Mammary epithelial cell (primary cell): ENCODE measurements around the gene ST6GALNAC3.

Source experiments
- EZH2 ChIP-seq: IDR thresholded peaks from 2 replicates; pipeline ENCODE4 v1.6.1; 2012; ENCODE audit warnings: low read length, inconsistent platforms, borderline replicate concordance
- TF ChIP-seq, protein P1 (sequence below), 2 donors: IDR thresholded peaks in 1 of 2; conservative IDR thresholded peaks in 1 of 2; 2 replicates each; pipeline ENCODE4 v1.5.1; 2011 to 2012; ENCODE audit warnings: inconsistent platforms in 2 of 2, low read length in 2 of 2, mild to moderate bottlenecking in 2 of 2, control low read depth in 1 of 2, low read depth in 1 of 2; ENCODE audit not compliant: insufficient read depth in 1 of 2; ENCODE audit errors: extremely low read depth in 1 of 2

DNA sequence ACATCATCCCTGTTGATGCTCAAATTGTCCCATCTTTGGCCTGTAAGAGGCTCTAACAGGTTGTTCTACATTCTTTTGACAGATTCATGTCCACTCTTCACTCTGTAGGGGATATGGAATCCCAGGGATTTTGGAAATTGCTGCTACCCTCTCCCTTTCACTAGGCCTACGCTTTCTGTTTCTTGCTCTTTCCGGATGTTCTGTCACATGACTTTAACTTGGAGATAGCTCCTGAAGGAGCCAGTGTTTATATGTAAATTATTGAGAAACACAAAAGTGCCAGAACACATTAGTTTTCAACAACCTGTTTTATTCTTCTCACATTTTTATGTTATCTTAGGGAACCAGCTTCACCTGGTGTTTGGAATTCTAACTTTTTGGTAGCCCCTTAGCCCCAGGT lies 505.7 kb downstream of the ST6GALNAC3 start:
- TF ChIP-seq, protein P1, sequence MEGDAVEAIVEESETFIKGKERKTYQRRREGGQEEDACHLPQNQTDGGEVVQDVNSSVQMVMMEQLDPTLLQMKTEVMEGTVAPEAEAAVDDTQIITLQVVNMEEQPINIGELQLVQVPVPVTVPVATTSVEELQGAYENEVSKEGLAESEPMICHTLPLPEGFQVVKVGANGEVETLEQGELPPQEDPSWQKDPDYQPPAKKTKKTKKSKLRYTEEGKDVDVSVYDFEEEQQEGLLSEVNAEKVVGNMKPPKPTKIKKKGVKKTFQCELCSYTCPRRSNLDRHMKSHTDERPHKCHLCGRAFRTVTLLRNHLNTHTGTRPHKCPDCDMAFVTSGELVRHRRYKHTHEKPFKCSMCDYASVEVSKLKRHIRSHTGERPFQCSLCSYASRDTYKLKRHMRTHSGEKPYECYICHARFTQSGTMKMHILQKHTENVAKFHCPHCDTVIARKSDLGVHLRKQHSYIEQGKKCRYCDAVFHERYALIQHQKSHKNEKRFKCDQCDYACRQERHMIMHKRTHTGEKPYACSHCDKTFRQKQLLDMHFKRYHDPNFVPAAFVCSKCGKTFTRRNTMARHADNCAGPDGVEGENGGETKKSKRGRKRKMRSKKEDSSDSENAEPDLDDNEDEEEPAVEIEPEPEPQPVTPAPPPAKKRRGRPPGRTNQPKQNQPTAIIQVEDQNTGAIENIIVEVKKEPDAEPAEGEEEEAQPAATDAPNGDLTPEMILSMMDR (conservative IDR thresholded peaks at IDR 0.05 in 1 of 2, IDR thresholded peaks at IDR 0.05 in 1 of 2; ENCODE audit: extremely low read depth in 1 of 2, insufficient read depth in 1 of 2, low read depth in 1 of 2, low read length in 2 of 2) = no peak
- no peak for TF ChIP-seq EZH2
